ENCODE data around the gene IWS1. TPM values are rescaled to one million over a fixed set of nuclear protein-coding genes. Genes with fewer than 3 reads are reported as not detected.

Gene IWS1
- total RNA-seq = 30.1 and 36.2 TPM in 2 replicates

DNA sequence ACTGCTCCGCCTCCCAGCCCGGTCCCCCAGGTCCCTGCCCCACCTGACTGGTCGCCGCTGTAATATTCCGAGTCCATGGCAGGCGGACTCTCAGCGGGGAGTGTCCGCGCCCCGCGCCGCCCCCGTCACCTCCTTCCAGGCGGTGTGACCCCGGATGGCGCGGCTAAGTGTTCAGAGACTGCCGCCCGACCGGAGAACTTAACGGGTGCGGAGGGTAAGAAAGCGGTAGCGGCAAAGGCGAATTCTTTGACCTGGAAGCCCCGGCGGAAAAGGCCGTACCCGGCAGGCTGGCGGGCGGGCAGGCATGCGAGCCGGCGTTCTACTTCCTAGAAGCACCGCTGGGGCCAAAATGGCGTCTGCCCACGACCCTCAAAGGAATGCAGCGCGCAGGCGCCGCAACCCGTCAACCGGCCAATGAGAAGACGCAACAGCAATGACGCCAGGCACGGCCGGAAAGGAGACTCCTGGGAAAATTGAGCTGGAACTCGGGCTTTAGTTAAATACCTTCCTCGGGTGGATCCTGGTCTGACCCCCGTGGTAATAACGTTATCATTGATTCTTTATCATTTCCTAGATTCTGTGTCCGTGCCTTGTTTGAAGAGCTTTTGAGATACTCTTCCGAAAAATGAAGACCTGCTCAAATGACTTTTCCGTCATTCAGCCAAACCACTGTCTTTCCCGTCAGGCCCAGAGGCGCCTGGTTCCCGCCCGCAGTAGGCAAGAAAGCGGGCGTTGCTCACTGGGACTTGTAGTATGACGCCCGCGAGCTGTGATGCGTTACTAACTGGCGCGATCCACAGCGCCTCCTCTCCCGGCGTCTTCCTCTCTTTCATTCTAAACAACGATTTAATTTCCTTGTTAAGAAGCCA lies at the start of gene IWS1:
IWS1 (minus strand) TSS at position 358 of the 869 bp plus-strand sequence; CDS start at position 77, 281 bp downstream.

GRCh38 chr2:127535422-127535901 lies 9.2 kb upstream of the IWS1 start, which contains the start of gene MYO7B:
MYO7B (plus strand) TSS chr2:127535683; CDS start chr2:127559723, 24,040 bp downstream.

Small RNA genes lying within 50 kb of the gene (small RNA-seq; reads per million reads assigned to genes)
- gene RNU4-48P = not detected

Other genes with a start within 250 kb of the IWS1 start
- 34.1 and 46.4 TPM in 2 replicates for gene ERCC3, start 232.3 kb downstream of the IWS1 start, total RNA-seq
- gene MAP3K2, start 138.5 kb downstream of the IWS1 start, total RNA-seq = 63.9 and 73.5 TPM in 2 replicates
- not detected in 2 replicates for gene PROC, start 108.1 kb downstream of the IWS1 start, total RNA-seq
- gene MYO7B, start 9.2 kb upstream of the IWS1 start, total RNA-seq = under 0.01 and 0.16 TPM in 2 replicates
- gene GPR17, start 119.7 kb upstream of the IWS1 start, total RNA-seq = not detected in 2 replicates
- 11.2 and 16.2 TPM in 2 replicates for gene LIMS2, start 149.0 kb upstream of the IWS1 start, total RNA-seq
- gene SFT2D3, start 175.0 kb upstream of the IWS1 start, total RNA-seq = 6.6 and 8.3 TPM in 2 replicates